Lung microvascular endothelial cell (primary cell): ENCODE data around the gene MAP2K5. TPM values are rescaled to one million over a fixed set of nuclear protein-coding genes. Genes with fewer than 3 reads are reported as not detected.

ENCODE experiments used
- DNase-seq, 2 donors: peaks; one replicate each; pipeline versions ENCODE4 v3.0.0 to v3.0.0-alpha.2; 2010; ENCODE audit warnings: low read depth in 2 of 2
- total RNA-seq: library from RNA; depleted of rRNA; stranded (reverse); fragments of >200 nt; gene quantifications from 2 replicates; pipeline ENCODE4 v1.2.1, GENCODE V29; 2014

MAP2K5 gene
- total RNA-seq, 1 donor from 2014 or later: 2.8 TPM

DNA sequence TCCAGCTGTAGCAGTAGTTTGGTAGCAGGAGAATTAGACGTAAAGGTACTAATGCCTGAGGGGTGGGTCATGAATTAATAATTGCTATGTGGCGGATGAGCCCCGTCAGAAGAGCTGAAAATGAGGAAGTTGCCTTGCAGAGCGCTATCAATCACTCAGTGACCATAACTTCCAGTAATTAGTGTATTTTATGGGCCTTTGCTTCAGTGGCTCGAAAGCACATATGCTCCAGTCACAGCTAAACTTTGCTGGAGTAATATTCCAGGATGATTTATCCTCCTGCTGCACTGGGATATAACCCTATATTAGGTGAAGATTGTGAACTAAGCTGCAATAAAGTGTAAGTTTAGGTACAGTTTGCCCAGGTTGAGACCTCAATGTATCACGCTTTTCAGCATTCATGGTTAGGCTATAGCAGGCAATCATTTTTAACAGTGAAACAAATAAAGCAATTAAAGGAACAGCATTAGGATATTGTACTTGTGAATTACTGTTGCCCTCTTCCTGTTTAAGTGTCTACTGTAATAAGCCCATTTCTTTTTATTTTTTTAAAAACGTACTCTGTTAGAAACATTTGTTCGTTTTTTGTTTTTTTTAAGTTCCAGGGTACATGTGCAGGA, 178.2 kb downstream of the MAP2K5 start:
- no peak for DNase-seq

DNA sequence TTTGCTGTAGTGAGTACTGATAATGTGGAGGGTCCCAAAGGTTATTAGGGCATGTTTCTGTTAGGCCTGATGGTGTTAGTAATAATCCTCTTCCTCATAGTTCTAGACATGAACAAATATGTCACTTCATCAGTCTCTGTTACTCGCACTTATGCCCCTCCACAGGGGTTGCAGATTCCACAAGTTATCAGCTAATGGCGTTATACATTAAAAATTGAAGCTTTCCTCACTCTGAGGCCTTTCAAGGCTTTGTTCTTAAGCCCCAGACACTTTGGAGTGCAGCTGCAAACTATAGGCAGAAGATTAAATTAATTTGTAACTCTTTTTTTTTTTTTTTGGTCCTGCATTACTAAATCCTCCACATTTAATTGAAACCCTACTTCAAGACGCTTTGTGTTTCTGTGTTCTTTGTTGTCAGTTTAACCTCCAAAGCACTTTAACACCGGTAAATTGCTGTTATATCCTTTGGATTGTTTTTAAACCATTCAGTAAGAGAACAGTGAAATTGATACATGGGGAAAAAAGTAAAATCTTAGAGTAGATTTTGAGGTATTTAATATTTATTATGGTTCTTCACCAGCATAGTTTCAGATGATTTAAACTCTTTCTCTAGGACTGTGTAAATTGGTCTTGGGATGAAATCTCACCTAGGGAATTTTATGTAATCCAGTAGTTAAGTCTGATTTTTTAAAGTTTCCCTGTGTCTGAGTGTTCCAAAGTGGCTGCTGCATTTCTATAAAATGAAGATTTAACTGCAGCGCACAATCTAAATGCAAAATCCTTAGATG, 179.7 kb downstream of the MAP2K5 start:
- DNase-seq: no peak

DNA sequence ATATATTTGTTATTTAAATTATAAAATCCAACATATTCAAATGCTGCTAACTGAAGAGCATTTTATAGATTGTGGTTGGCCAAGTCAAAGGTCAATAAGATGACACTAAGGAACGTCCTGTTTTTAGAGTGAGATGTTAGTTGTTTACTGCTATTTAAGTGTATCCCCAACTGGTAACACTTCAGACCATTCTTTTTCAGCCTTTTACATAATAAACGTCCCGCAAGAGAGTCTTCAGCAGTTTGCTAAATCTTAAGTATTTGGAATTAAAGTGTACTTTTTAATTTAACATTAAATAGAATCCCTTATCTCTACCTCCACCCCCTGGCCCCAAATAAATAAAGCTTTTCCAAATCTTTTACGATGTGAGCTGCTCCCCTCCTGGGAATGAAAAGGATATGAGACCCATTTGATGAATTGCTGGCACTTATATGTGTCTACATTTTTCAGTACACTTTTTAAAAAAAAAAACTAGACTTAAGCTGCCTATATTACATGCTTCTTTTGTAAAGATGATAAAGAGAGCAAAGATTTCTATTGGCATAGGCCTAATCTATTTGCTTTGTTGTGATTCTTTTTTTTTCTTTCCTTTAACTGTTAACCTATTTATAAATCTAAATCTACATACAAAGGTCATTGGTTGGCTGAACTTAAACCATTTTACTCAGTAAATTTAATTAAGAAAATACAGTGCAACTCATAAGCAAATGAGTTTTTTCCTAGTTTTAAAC, 181.0 kb downstream of the MAP2K5 start:
- DNase-seq: no peak

DNA sequence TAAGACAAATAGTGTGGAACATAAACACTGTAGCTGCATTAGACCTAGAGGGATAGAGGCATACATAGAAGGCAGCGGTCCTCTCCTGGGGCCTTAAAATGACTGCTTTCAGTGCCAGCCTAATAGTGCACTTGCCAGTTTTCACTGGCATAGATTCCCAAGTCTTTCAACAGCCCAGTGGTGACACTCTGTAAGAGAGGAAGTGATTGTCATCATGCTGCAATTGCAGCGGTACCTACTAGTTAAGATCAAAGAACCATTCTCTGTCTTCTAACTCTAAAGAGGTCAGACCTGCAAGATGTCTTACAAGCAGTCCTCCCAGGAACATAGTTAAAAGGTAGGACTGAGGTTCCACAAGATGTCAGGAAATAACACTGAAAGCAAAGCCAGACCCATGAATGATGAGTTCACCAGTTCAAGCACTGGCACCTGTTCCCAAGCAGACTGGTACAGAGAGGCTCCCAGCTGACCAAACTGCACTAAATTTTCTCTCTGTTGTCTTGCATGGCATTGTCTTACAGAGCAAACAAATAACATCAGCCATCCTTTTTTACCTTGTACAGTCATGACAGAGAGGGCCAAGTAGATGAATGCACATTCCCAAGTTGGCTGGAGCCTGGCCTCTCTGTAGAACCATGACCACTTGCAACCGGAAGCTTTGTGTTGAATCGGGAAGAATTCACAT, 182.3 kb downstream of the MAP2K5 start:
- DNase-seq: no peak

DNA sequence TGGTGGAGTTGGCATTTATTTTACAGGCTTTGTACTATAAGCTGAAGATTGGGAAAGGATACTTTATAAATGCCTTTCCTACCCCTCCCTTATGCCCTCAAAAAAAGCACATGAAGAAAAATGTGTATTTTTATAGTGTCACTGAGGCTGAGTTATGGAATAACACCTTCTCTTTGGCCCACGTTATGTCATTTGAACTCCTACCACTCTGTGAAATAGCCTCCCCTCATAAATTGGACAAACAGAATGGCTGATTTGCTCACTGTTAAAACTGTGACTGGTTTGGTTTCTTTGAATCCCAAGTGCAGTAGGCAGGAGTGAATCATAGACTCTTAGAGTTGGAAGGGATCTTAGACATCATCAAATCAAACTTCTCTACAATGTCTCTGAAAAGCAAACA, 187.6 kb downstream of the MAP2K5 start:
- DNase-seq: no peak

DNA sequence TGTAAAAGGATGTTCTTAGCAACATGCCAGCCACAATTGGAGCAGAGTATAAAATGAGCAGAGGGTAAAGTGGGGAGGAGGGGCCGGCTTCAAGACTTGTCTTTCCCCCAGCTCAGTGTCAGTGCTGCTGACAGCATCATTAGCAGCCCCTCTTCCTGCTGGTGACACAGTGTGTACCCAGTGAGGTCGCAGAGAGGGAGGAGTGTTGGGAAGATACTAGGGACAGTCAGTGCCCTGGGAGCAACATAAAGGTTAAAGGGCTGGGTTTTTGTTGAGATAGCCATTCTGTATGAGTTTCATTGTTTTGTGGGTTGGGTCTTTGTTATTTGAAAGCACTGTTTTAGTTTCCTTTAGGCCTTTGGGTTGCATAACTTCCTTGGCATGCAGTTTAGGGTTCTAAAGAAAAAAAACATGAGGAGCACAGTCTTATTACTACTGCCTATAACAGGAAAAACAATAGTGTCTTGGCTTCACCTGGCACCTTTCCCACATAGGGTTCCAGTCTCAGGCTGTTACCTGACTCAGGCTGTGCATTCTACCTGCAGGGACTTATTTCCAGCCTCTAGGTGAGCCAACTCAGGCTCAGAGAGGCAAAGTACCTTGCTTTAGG, 188.7 kb downstream of the MAP2K5 start:
- no peak for DNase-seq

DNA sequence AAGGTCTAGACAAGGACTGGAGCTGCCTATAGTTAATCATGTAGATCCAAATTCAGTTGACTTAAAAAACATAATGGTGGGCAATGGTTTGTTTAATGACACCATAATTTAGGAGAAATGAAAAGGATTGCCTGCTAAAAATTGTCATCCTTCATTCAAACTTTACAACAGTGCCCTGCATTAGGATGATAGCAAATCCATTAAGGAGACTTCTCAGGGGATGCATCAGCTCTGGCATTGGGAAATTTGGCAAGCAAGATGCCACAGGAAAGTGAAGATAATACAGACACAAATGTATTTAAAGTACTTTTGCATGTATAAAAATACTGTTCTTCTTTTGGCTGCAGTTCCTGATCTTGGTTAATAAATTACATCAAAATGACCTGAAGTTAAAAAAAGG, 189.7 kb downstream of the MAP2K5 start:
- no peak for DNase-seq

DNA sequence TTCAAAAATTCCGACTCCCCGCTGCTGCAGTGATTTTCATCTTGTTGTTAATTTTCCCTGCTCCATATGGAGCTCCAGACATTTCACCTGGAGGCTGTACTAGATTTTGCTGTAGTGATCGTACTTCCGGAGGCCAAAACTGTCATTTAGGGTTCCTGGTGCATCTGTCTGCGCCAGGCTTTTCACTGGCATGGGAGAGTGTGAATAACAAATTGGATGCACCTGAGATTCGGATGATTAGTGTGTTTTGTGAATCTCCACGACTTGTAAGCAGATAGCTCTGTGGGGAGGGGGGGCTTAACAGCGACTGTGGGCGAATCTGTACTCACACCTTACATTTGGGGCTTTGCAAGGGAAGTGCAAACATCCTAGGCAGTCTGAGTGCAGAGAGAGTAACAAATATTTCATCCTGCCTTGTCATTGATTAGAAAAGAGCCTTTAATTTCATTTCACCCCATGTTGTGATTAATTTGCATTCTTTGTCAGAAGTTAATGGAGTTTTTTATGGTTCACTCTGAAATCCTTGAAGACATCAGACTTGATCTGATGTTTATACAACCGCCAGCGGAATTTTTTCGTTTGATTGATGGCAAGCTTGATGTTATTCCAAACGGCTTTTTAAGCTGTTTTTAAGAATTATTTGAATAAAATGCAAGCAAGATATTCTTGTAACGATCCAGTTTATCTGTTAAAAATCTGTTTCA, 190.3 kb downstream of the MAP2K5 start:
- DNase-seq: no peak

DNA sequence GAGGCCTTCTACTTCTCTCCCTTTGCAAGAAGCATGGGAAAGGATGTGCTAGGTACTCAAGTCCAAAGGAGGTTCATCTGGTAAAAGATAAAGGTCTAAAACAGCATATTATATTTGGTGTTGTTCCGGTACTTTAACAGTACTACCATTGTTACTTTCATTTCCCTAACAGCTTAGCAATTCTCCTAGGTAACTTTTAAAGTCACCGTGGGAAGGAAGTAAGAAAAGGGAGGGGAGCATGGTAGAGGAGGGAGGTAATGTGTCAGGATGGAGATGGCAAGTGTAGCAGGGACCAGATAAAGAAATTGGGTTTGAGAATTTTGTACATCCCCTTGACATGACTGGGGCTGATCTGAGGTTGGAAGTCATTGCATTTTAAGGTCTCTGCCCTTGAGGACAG, 193.4 kb downstream of the MAP2K5 start:
- no peak for DNase-seq

DNA sequence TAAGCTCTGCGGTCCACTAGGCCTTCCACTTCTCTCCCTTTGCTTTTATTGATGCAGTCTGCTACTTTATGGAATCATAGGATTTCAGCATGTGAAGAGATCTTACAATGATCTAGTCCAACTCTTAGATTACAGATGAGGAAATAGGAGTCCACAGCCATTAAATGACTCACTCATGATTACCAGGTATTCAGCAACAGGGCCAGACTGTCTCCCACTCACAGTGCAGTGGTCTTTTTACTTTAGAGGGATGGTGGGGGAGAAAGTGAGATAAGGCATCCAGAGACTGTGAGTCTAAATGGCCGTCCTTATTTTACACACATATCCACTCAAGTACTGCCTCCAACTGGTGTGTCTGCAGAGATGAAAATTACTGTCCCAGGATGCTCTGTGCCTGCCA, 194.3 kb downstream of the MAP2K5 start:
- DNase-seq: no peak

DNA sequence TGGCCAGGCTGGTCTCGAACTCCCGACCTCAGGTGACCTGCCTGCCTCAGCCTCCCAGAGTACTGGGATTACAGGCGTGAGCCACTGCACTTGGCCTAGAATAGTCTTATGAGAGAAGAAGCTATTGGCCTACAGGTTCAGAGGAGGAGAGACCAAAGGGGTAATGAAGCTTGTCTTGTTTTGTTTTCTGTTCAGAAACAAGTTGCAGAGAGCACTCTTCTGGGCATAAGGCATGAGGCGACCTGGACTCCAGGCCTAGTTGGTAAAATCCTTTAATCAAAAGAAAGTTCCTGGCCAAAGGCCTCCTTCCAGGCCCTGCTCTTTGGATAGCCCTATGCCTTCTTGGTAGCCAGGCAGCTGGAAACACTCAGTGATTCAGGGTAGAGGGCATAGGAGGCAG, 195.6 kb downstream of the MAP2K5 start:
- DNase-seq: no peak

DNA sequence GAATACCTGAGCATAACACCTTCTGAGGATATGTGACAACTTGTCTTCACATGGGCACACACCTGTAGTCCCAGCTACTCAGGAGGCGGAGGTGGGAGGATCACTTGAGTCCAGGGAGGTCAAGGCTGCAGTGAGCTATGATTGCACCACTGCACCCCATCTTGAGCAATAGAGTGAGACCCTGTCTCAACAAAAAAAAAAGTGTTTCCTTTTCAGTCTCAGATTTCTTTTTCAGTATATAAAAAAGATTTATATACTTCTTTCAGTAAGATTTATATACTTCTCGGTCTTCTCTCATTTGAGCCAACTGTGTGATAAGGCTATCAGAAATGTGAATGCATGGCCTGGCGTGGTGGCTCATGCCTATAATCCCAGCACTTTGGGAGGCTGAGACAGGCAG, 197.9 kb downstream of the MAP2K5 start:
- DNase-seq: no peak

DNA sequence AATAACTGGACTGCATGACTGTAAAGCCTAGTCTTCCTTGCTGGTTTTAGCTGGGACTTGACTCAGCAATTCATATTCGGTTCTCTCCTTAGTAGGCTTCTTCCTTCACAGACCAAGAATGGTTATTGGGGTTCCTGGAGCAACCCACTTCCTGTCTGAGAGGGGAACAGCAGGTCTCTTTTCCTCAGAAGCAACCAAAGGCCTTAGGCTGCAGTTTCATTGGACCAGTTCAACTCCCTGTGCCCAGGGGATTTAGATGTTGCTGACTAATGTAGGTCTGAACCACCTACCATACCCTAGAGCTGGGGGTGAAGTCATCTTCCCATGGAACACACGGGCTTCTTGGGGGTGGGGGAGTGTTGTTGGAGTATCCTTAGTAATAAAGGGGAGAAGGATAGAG, 198.8 kb downstream of the MAP2K5 start:
- DNase-seq: no peak

DNA sequence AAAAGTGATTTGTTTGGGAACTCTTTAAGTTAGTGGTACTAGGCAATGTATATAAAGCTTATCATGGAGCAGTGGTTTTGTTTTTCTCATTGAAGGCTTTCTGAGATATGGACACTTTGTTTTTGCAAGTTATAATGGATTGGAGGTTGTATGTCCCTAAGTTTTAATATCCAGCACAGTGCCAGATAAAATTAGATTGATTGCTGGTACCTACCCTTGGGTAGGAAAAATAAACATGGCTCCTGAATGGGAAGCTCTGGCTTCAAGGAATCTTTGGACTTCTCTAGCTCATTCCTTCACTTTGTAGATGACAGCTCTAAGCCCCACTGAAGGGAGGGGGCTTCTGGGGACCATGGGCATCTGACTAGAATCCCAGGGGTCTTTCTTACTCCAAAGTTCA, 201.1 kb downstream of the MAP2K5 start:
- DNase-seq: no peak

DNA sequence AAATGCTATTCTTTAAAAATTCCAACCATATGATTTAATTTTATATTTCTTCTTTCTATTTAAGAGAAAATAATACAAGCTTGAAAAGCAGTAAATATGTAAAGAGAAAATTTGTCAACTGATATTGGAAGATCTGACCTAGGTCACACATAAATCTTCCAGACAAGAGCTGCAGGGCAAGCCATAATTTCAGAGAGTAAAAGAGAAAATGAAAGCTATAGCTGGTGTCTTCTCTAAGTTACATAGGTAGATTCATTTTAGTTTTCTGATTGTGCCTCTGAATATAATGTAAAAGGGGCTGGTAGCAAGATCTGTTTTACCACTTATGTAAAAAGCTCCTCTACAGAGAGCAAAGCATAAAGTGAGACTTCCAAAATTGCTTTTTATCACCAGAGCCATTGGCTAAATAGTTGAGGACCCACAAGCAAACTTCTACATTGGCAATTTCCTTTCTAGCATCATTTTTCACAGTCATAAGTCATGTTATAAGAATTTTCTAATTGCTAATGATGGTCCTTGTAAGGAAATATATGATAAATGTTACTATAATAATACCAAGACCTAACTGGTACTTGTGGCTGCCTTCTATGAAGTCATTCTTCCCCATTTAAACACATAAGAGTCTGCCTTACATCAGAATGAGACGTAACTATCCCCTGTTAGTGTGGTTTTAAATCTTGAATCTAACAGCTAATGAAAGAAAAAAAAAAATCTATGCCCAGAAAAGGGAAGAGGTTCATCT, 202.0 kb downstream of the MAP2K5 start:
- DNase-seq: no peak

DNA sequence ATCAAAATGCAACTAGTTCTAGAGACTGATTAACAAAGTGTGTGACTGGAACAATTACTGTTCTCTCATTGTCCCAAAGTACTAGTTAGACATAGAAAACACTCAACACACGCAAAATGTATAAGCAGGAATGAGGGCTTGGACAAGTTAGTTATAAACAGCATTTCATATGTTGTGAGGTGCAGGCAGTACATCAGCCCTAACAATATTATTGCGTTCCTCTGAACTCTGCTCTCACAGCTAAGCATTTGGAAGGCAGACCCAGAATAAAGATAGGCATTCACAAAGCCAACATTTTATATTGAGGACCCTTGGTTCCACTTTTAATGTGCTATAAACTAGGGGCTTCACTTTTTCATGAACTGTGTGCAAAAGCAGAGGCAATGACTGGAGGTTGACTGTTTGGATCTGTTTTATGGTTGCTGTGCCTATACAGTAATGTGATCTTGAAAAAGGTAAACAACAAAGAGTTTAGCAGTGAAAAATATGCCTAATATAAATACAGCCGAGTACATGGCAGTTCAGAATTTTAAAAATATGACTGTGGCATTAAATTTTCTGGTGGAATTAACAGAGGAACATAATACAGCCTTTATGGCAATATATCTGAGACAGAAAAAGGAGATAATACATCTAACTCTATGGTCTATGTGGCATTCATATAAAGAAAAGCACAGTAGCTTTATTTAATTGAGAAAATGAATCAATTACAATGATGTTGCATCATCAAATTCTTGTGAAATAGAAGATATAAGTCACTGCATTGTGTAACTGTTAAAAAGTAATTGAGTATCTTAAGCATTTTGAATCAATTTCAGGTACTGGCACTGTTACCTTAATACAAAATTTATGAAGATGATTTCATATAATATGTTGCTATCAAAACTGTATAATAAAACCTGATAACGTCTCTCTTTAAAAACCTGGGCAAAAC, 202.8 kb downstream of the MAP2K5 start:
- no peak for DNase-seq

DNA sequence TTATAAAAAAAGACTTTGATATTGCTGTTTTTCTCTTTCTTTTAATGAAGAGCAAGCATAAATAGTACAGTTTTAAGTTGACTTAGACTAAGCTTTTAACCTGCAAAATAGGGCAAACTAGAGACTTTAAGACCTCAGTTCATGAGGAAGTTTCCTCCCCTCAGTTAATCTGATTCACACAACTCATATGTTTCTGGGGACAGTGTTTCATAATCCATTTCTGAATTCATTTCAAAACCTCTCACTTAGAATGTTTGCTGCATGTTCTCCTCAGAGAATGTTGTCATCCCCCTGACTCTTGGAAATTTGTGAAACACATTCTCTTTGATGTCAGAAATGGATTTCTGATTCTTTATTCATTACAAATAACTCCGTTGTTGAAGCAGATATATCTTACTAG, 203.5 kb downstream of the MAP2K5 start:
- no peak for DNase-seq

DNA sequence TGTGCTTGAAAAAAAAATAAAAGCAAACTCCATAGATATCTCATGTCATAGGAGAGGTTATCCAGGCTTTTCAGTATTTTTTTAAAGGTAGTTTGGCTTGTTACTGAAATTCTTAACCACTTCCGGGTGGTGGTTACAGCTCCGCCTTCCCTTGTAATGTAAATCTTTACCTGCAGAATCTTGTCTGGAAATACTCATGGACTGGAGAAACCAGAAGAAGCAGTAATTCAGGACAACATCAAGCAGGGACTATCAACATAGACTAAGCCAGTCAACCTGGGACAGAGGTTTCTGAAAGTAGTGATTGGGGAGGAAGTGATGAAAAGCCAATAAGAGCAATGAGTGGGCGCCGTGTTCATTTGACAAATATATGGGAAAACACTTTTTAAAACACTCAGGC, 203.9 kb downstream of the MAP2K5 start:
- no peak for DNase-seq

DNA sequence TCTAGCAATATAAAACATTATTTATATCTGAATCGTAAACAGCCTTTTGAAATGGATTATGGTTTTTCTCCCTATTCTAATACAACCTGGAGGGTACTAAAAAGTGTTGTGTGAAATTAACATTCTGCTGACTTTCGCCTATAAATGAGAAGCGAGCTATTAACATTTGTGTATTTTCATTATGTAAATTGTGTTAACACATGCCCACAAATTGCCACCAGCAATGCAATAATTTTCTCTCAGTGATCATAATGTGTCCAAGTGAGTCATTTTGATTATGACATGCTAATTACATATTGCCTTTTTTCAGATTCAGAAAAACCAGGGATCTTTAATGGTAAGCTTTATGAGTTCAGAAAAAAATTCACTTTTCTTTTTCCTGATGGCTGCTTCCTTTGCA, 205.4 kb downstream of the MAP2K5 start:
- DNase-seq: no peak
